GM21576 (cell line): ENCODE data around the gene TBX4.
"Not testable (repeated sequence)": the region's sequence is repeated elsewhere in the genome, so short reads cannot be mapped to it uniquely, and the experiment has no call there.

Experiments
- ATAC-seq: cut with Tn5 transposase; IDR thresholded peaks from one replicate; pipeline ENCODE4 v1.9.1; 2021; ENCODE audit warnings: mild to moderate bottlenecking, moderate library complexity; ENCODE audit not compliant: unreplicated experiment

Gene TBX4

GRCh38 chr17:61427567-61427966, 24.7 kb upstream of the TBX4 start:
- ATAC-seq, result no peak

GRCh38 chr17:61429274-61429673, 22.9 kb upstream of the TBX4 start:
- ATAC-seq, result no peak

- not testable (repeated sequence) for ATAC-seq
Observed at GRCh38 chr17:61429831-61430230, 22.4 kb upstream of the TBX4 start.

GRCh38 chr17:61431594-61432311, 20.5 kb upstream of the TBX4 start:
- no peak for ATAC-seq

GRCh38 chr17:61436273-61436672, 15.9 kb upstream of the TBX4 start:
- ATAC-seq, result no peak

GRCh38 chr17:61436995-61437704, 15.1 kb upstream of the TBX4 start:
- no peak for ATAC-seq

GRCh38 chr17:61440697-61441096, 11.5 kb upstream of the TBX4 start:
- ATAC-seq, result no peak

- not testable (repeated sequence) for ATAC-seq
Observed at GRCh38 chr17:61441507-61441906, 10.7 kb upstream of the TBX4 start.

GRCh38 chr17:61442136-61442775, 10.0 kb upstream of the TBX4 start:
- ATAC-seq, result no peak

- ATAC-seq, result no peak
Observed at GRCh38 chr17:61442878-61443474, 9.2 kb upstream of the TBX4 start.

GRCh38 chr17:61443475-61443882, 8.7 kb upstream of the TBX4 start:
- ATAC-seq, result no peak

- ATAC-seq, result no peak
Observed at GRCh38 chr17:61444075-61444474, 8.1 kb upstream of the TBX4 start.

GRCh38 chr17:61444831-61445230, 7.4 kb upstream of the TBX4 start:
- ATAC-seq, result no peak

- ATAC-seq, result no peak
Observed at GRCh38 chr17:61447358-61447757, 4.9 kb upstream of the TBX4 start.

- ATAC-seq, result no peak
Observed at GRCh38 chr17:61448042-61448441, 4.2 kb upstream of the TBX4 start.

- not testable (repeated sequence) for ATAC-seq
Observed at GRCh38 chr17:61449140-61449539, 3.1 kb upstream of the TBX4 start.

- ATAC-seq, result no peak
Observed at GRCh38 chr17:61449707-61450640, 2.2 kb upstream of the TBX4 start.

- ATAC-seq, result no peak
Observed at GRCh38 chr17:61450641-61451537, 1.3 kb upstream of the TBX4 start.

GRCh38 chr17:61451538-61452300, 503 bp upstream of the TBX4 start:
- no peak for ATAC-seq
